HCT116 (cell line): Measurements from ENCODE around the gene KCNAB3. TPM values are rescaled to one million over a fixed set of nuclear protein-coding genes. Genes with fewer than 3 reads are reported as not detected.

Experiments
- ATAC-seq: fragments of 200-7000 bp; cut with Tn5 transposase; 2 replicates; pipeline ENCODE4 v1.9.1; 2020; ENCODE audit warnings: mild to moderate bottlenecking, moderate library complexity
- BruUV-seq: library from RNA; stranded (reverse); fragments of 400-500 nt; replicated peaks from 2 replicates; lab custom pipeline; 2021; lab: Mats Ljungman, UMichigan
- CTCF ChIA-PET: fragments of 300-600 bp; sonication (Branson Sonifier 250); formaldehyde crosslinking; loops from one replicate; lab custom pipeline; 2021; ENCODE audit warnings: antibody characterized with exemption; lab: Charles Lee
- POLR2A ChIA-PET: fragments of 300-600, 350-600 bp; sonication (Branson Sonifier 250); formaldehyde crosslinking; loops from one replicate; lab custom pipeline; 2021; ENCODE audit warnings: antibody characterized with exemption; lab: Charles Lee
- RAD21 ChIA-PET, 2 experiments: fragments of 300-600 bp; sonication (Branson Sonifier 250); formaldehyde crosslinking; loops; one replicate each; lab custom pipeline; 2023; ENCODE audit warnings: low total read pairs in 2 of 2; ENCODE audit not compliant: uncharacterized antibody in 2 of 2, unreplicated experiment in 2 of 2, low non-redundant PET in 1 of 2; lab: Charles Lee
- DNase-seq: peaks from one replicate; pipeline ENCODE4 v3.0.0-alpha.2; 2010; ENCODE audit warnings: low read depth, low spot score
- H2AFZ ChIP-seq: fragments of 200-600 bp; shearing (Covaris generic), sonication (generic); 2 replicates; pipeline ENCODE4 v1.6.1; 2017; ENCODE audit warnings: low read depth, mixed run types, mixed read lengths, antibody characterized with exemption, low read length; ENCODE audit not compliant: poor library complexity, severe bottlenecking
- H3K27ac ChIP-seq: 2 replicates; pipeline ENCODE4 v1.5.1; 2012; ENCODE audit warnings: low read depth, low read length
- H3K27me3 ChIP-seq: fragments of 200-600 bp; sonication (generic); 2 replicates; pipeline ENCODE4 v1.6.1; 2016; ENCODE audit warnings: mixed run types, low read length, mixed read lengths; ENCODE audit not compliant: insufficient read depth
- H3K36me3 ChIP-seq, 2 experiments: fragments of 200-500 bp in 1 of 2; fragments of 200-600 bp in 1 of 2; sonication (Bioruptor generic) in 1 of 2; sonication (generic) in 1 of 2; 2 replicates each; pipeline versions ENCODE4 v1.5.1 to v1.6.1; 2014 to 2016; ENCODE audit warnings: low read length in 2 of 2, inconsistent platforms in 1 of 2, mixed read lengths in 1 of 2, mixed run types in 1 of 2; ENCODE audit not compliant: insufficient read depth in 2 of 2, control insufficient read depth in 1 of 2
- H3K4me1 ChIP-seq, 2 experiments: fragments of 200-600 bp in 1 of 2; sonication (generic) in 1 of 2; 2 replicates each; pipeline versions ENCODE4 v1.5.1 to v1.6.1; 2012 to 2017; ENCODE audit warnings: low read length in 2 of 2, inconsistent platforms in 1 of 2, mild to moderate bottlenecking in 1 of 2, mixed read lengths in 1 of 2, mixed run types in 1 of 2, moderate library complexity in 1 of 2; ENCODE audit not compliant: insufficient read depth in 2 of 2, control insufficient read depth in 1 of 2
- H3K4me2 ChIP-seq: fragments of 200-600 bp; sonication (generic); 2 replicates; pipeline ENCODE4 v1.6.1; 2017; ENCODE audit warnings: mixed run types, low read length, mixed read lengths
- H3K4me3 ChIP-seq, 2 experiments: fragments of 200-600 bp in 1 of 2; sonication (generic) in 1 of 2; replicated peaks in 1 of 2; 2 replicates each; pipeline ENCODE4 v1.5.1; 2011 to 2016; ENCODE audit warnings: low read length in 2 of 2, control low read depth in 1 of 2, low read depth in 1 of 2, mild to moderate bottlenecking in 1 of 2, mixed read lengths in 1 of 2, mixed run types in 1 of 2
- H3K79me2 ChIP-seq: fragments of 200-600 bp; sonication (generic); 2 replicates; pipeline ENCODE4 v1.6.1; 2017; ENCODE audit warnings: mild to moderate bottlenecking, mixed run types, low read length, moderate library complexity, mixed read lengths; ENCODE audit not compliant: insufficient read depth
- H3K9ac ChIP-seq: fragments of 200-600 bp; sonication (generic); 2 replicates; pipeline ENCODE4 v1.6.1; 2016; ENCODE audit warnings: low read length, mixed read lengths
- H3K9me2 ChIP-seq: fragments of 200-600 bp; sonication (generic), shearing (Covaris generic); 2 replicates; pipeline ENCODE4 v1.6.1; 2017; ENCODE audit warnings: mixed run types, mild to moderate bottlenecking, moderate library complexity; ENCODE audit not compliant: insufficient read depth
- H3K9me3 ChIP-seq, 2 experiments: fragments of 200-500 bp in 1 of 2; fragments of 200-600 bp in 1 of 2; sonication (Bioruptor generic) in 1 of 2; sonication (generic) in 1 of 2; 2 replicates each; pipeline ENCODE4 v1.6.1; 2014 to 2017; ENCODE audit warnings: low read length in 2 of 2, mixed read lengths in 2 of 2, inconsistent platforms in 1 of 2, low read depth in 1 of 2, mild to moderate bottlenecking in 1 of 2, mixed run types in 1 of 2, moderate library complexity in 1 of 2; ENCODE audit not compliant: control insufficient read depth in 1 of 2, insufficient read depth in 1 of 2
- H4K20me1 ChIP-seq: fragments of 200-600 bp; sonication (generic), shearing (Covaris generic); 2 replicates; pipeline ENCODE4 v1.6.1; 2017; ENCODE audit warnings: mixed run types, mild to moderate bottlenecking, moderate library complexity; ENCODE audit not compliant: insufficient read depth
- ATF3 ChIP-seq: IDR thresholded peaks from 2 replicates; pipeline ENCODE4 v1.6.1; 2012
- MAX ChIP-seq: IDR thresholded peaks from 2 replicates; pipeline ENCODE4 v1.6.1; 2012
- SRF ChIP-seq: IDR thresholded peaks from 2 replicates; pipeline ENCODE4 v1.6.1; 2012; ENCODE audit warnings: low read depth
- intact Hi-C: fragments of 100-400 bp; cut with micrococcal nuclease; formaldehyde crosslinking; loops from 2 replicates; pipeline ENCODE4 v1.10.0; 2022
- total RNA-seq: library from RNA; stranded (reverse); gene quantifications from one replicate; pipeline ENCODE4 v1.2.1, GENCODE V29; 2021; ENCODE audit not compliant: unreplicated experiment

Gene KCNAB3
- total RNA-seq, 1 experiment from 2014 or later, result 7.1 TPM

- no peaks in the 10 kb centered on the region for H3K9me2 ChIP-seq
- ATAC-seq, result no peak
- POLR2A ChIA-PET, result no interaction called here
These were observed 56.6 kb downstream of the KCNAB3 start for GRCh38 chr17:7873051-7873450.

More at GRCh38 chr17:7873051-7873450, 56.6 kb downstream of the KCNAB3 start:
- Histone ChIP-seq H3K27me3 (no peaks in the 10 kb centered on the region), H3K36me3 (no peaks in the 10 kb centered on the region), H3K9me3 (no peaks in the 10 kb centered on the region), H3K4me2 (no peak overlapping the region), H4K20me1 (no peaks in the 10 kb centered on the region), H3K4me3 (no peak overlapping the region), H3K27ac (no peak overlapping the region), H2AFZ (no peak overlapping the region), H3K4me1 (no peaks in the 10 kb centered on the region), H3K79me2 (no peaks in the 10 kb centered on the region), H3K9ac (no peak overlapping the region)
- RAD21 ChIA-PET, result no interaction called here
- intact Hi-C loops, result no loop called here
- no peak for DNase-seq
- CTCF ChIA-PET, result no interaction called here
- TF ChIP-seq ATF3 (no peak), SRF (no peak), MAX (no peak)
- BruUV-seq, result no TSS peak

Other genes starting within 250 kb of the KCNAB3 start
- gene TP53, start 242.4 kb downstream of the KCNAB3 start, total RNA-seq, result 110 TPM
- gene WRAP53, start 241.4 kb downstream of the KCNAB3 start, total RNA-seq, result 28.8 TPM
- 0.07 TPM for gene EFNB3, start 224.7 kb downstream of the KCNAB3 start, total RNA-seq
- gene DNAH2, start 212.1 kb downstream of the KCNAB3 start, total RNA-seq, result 2.0 TPM
- 42.1 TPM for gene KDM6B, start 95.6 kb downstream of the KCNAB3 start, total RNA-seq
- gene TMEM88, start 74.8 kb downstream of the KCNAB3 start, total RNA-seq, result 2.8 TPM
- gene NAA38, start 72.3 kb downstream of the KCNAB3 start, total RNA-seq, result 103 TPM
- gene CYB5D1, start 71.9 kb downstream of the KCNAB3 start, total RNA-seq, result 21.5 TPM
- 54.8 TPM for gene CHD3, start 41.1 kb downstream of the KCNAB3 start, total RNA-seq
- 0.74 TPM for gene RNF227, start 13.6 kb downstream of the KCNAB3 start, total RNA-seq
- 123 TPM for gene TRAPPC1, start 2.1 kb upstream of the KCNAB3 start, total RNA-seq
- 54.6 TPM for gene CNTROB, start 2.4 kb upstream of the KCNAB3 start, total RNA-seq
- 1.4 TPM for gene GUCY2D, start 72.8 kb upstream of the KCNAB3 start, total RNA-seq
- gene ALOX15B, start 109.2 kb upstream of the KCNAB3 start, total RNA-seq, result 0.30 TPM
- 3.8 TPM for gene ALOX12B, start 157.9 kb upstream of the KCNAB3 start, total RNA-seq
- 3.5 TPM for gene ALOXE3, start 188.7 kb upstream of the KCNAB3 start, total RNA-seq
- 0.61 TPM for gene HES7, start 194.2 kb upstream of the KCNAB3 start, total RNA-seq
- gene PER1, start 222.5 kb upstream of the KCNAB3 start, total RNA-seq, result 87.6 TPM
- 35.9 TPM for gene VAMP2, start 233.1 kb upstream of the KCNAB3 start, total RNA-seq
- 30.1 TPM for gene TMEM107, start 246.5 kb upstream of the KCNAB3 start, total RNA-seq